ENCODE results near the gene MYBPC2. TPM values are rescaled to one million over a fixed set of nuclear protein-coding genes. Genes with fewer than 3 reads are reported as not detected.

The MYBPC2 gene
- total RNA-seq, 1 donor: not detected

DNA sequence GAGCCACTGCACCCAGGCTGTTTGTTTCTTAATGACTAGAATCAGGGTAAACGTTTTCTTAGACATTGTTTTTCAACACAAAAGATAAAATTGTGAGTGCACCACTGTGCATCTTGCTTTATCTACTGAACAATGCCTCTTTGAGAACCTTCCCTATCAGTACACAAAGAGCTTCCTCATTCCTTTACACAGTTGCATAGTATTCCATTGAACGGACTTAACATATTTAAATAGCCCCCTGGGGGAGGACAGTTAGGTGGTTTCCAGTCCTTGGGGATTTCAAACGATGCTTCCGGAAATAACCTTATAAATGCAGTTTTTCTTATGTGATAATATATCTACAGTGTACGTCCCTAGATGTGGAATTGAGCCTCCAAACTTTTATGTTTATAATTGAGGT lies 39.9 kb upstream of the MYBPC2 start:
- TF ChIP-seq, protein P1, sequence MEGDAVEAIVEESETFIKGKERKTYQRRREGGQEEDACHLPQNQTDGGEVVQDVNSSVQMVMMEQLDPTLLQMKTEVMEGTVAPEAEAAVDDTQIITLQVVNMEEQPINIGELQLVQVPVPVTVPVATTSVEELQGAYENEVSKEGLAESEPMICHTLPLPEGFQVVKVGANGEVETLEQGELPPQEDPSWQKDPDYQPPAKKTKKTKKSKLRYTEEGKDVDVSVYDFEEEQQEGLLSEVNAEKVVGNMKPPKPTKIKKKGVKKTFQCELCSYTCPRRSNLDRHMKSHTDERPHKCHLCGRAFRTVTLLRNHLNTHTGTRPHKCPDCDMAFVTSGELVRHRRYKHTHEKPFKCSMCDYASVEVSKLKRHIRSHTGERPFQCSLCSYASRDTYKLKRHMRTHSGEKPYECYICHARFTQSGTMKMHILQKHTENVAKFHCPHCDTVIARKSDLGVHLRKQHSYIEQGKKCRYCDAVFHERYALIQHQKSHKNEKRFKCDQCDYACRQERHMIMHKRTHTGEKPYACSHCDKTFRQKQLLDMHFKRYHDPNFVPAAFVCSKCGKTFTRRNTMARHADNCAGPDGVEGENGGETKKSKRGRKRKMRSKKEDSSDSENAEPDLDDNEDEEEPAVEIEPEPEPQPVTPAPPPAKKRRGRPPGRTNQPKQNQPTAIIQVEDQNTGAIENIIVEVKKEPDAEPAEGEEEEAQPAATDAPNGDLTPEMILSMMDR (IDR thresholded peaks at IDR 0.05; ENCODE audit: extremely low read depth, low read depth, low read length): no peak
- H2AFZ ChIP-seq (ENCODE audit: low read length): no peak overlapping the region
- H3K9me3 ChIP-seq (ENCODE audit: low read depth, low read length): no peaks in the 10 kb centered on the region
- H3K4me3 ChIP-seq (ENCODE audit: insufficient read depth, low read length): no peak overlapping the region
- H3K36me3 ChIP-seq (ENCODE audit: insufficient read depth, low read length): no peaks in the 10 kb centered on the region
- H3K4me2 ChIP-seq (ENCODE audit: insufficient read depth, low read length): no peak overlapping the region
- peaks cover 6% of the 10 kb centered on the region for H3K79me2 ChIP-seq (ENCODE audit: insufficient read depth, low read length)
- H4K20me1 ChIP-seq (ENCODE audit: insufficient read depth, low read length): no peaks in the 10 kb centered on the region
- H3K4me1 ChIP-seq (ENCODE audit: insufficient read depth, low read length): no peaks in the 10 kb centered on the region
- no peak overlapping the region for H3K27ac ChIP-seq (ENCODE audit: low read depth, low read length)
- DNase-seq (ENCODE audit: insufficient read length, low spot score, missing footprints): peak; percentile 31
- H3K27me3 ChIP-seq (ENCODE audit: insufficient read depth, low read length): no peaks in the 10 kb centered on the region

DNA sequence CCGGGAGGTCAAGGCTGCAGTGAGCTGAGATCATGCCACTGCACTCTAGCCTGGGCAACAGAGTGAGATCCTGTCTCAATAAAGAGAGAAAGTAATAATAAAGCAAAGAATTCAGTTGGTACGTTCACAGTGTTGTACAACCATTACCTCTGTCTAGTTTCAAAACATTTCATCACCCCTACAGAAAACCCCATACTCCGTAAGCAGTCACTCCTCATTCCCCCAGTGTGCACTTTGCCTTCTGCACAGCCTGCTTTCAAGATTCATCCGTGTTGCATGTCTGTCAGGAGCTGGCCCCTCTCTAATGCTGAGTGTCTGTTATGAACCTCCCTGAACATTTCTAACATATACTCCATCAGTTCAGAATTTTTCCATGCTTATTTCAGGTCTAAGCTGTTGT lies 39.1 kb upstream of the MYBPC2 start:
- Histone ChIP-seq H3K4me2 (ENCODE audit: insufficient read depth, low read length) (no peak overlapping the region), H3K4me1 (ENCODE audit: insufficient read depth, low read length) (no peaks in the 10 kb centered on the region), H2AFZ (ENCODE audit: low read length) (no peak overlapping the region), H3K36me3 (ENCODE audit: insufficient read depth, low read length) (no peaks in the 10 kb centered on the region), H3K27ac (ENCODE audit: low read depth, low read length) (no peak overlapping the region), H3K9me3 (ENCODE audit: low read depth, low read length) (no peaks in the 10 kb centered on the region), H4K20me1 (ENCODE audit: insufficient read depth, low read length) (no peaks in the 10 kb centered on the region), H3K79me2 (ENCODE audit: insufficient read depth, low read length) (peaks cover 3% of the 10 kb centered on the region), H3K4me3 (ENCODE audit: insufficient read depth, low read length) (no peak overlapping the region), H3K27me3 (ENCODE audit: insufficient read depth, low read length) (no peaks in the 10 kb centered on the region)
- TF ChIP-seq, protein P1 (IDR thresholded peaks at IDR 0.05; ENCODE audit: extremely low read depth, low read depth, low read length): no peak
- peak; percentile 21 for DNase-seq (ENCODE audit: insufficient read length, low spot score, missing footprints)

GRCh38 chr19:50394017-50394416 lies 38.7 kb upstream of the MYBPC2 start:
- Histone ChIP-seq H3K79me2 (ENCODE audit: insufficient read depth, low read length) (peaks cover 3% of the 10 kb centered on the region), H4K20me1 (ENCODE audit: insufficient read depth, low read length) (no peaks in the 10 kb centered on the region), H3K27me3 (ENCODE audit: insufficient read depth, low read length) (no peaks in the 10 kb centered on the region), H3K4me1 (ENCODE audit: insufficient read depth, low read length) (no peaks in the 10 kb centered on the region), H3K27ac (ENCODE audit: low read depth, low read length) (no peak overlapping the region), H3K4me3 (ENCODE audit: insufficient read depth, low read length) (no peak overlapping the region), H3K4me2 (ENCODE audit: insufficient read depth, low read length) (no peak overlapping the region), H3K9me3 (ENCODE audit: low read depth, low read length) (no peaks in the 10 kb centered on the region), H2AFZ (ENCODE audit: low read length) (no peak overlapping the region), H3K36me3 (ENCODE audit: insufficient read depth, low read length) (no peaks in the 10 kb centered on the region)
- peak; percentile 8 for DNase-seq (ENCODE audit: insufficient read length, low spot score, missing footprints)
- TF ChIP-seq, protein P1 (IDR thresholded peaks at IDR 0.05; ENCODE audit: extremely low read depth, low read depth, low read length): no peak

DNA sequence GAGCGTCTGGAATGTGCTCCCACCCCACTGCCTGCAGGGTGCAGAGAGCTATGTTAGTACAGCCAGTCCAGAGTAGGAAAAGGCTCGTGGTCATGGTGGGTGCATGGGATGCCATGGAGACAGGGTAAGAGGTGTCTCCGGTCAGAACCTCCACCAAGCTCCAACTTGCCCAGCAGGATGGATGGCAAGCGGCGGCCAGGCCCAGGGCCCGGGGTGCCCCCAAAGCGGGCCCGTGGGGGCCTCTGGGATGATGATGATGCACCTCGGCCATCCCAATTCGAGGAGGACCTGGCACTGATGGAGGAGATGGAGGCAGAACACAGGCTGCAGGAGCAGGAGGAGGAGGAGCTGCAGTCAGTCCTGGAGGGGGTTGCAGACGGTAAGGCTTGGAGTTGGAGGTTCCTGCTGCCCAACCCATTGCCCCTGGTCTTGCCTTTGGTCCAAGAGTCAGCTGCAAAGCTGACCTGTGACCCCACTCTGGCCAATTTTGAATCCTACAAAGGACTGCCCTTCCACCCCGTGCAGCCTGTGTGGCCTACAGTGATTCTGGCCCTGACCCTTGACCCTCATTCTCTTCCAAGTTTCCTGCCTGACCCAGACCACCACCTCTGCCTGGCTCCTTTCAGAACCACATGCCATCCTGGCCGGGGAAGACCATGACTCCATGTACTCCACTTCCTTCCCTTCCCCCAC lies 33.9 kb upstream of the MYBPC2 start:
- Histone ChIP-seq H3K4me3 (ENCODE audit: insufficient read depth, low read length) (no peak overlapping the region), H3K4me1 (ENCODE audit: insufficient read depth, low read length) (no peaks in the 10 kb centered on the region), H3K27me3 (ENCODE audit: insufficient read depth, low read length) (no peaks in the 10 kb centered on the region), H3K9me3 (ENCODE audit: low read depth, low read length) (no peaks in the 10 kb centered on the region), H3K4me2 (ENCODE audit: insufficient read depth, low read length) (no peak overlapping the region), H4K20me1 (ENCODE audit: insufficient read depth, low read length) (no peaks in the 10 kb centered on the region), H3K36me3 (ENCODE audit: insufficient read depth, low read length) (no peaks in the 10 kb centered on the region), H3K27ac (ENCODE audit: low read depth, low read length) (no peak overlapping the region), H2AFZ (ENCODE audit: low read length) (no peak overlapping the region), H3K79me2 (ENCODE audit: insufficient read depth, low read length) (no peaks in the 10 kb centered on the region)
- DNase-seq (ENCODE audit: insufficient read length, low spot score, missing footprints): peak; percentile 72
- TF ChIP-seq, protein P1 (IDR thresholded peaks at IDR 0.05; ENCODE audit: extremely low read depth, low read depth, low read length): no peak

All from osteoblast (primary cell).